Measurements from ENCODE around the gene CRMP1.

- TF ChIP-seq CTCF (IDR thresholded peaks at IDR 0.05; ENCODE audit: borderline replicate concordance, extremely low read depth, low read length, poor library complexity, severe bottlenecking) (no peak), EZH2 (IDR thresholded peaks at IDR 0.05; ENCODE audit: borderline replicate concordance, low read depth, low read length, severe bottlenecking) (no peak)
These were observed 37.6 kb upstream of the CRMP1 start for GRCh38 chr4:5930456-5930855.
